Lower leg skin (tissue), 3 donors: ENCODE data around the gene SLC39A2.

Source experiments
- POLR2A ChIP-seq, 2 donors: fragments of 450-650 bp; IDR thresholded peaks; one replicate each; pipeline ENCODE4 v1.6.1; 2016 to 2017; ENCODE audit warnings: antibody characterized with exemption in 2 of 2, mild to moderate bottlenecking in 1 of 2, moderate library complexity in 1 of 2
- TF ChIP-seq, protein P1 (sequence below), 3 donors: fragments of 450-650 bp; IDR thresholded peaks; one replicate each; pipeline ENCODE4 v1.5.1; 2016; ENCODE audit warnings: antibody characterized with exemption in 3 of 3, mild to moderate bottlenecking in 3 of 3, moderate library complexity in 2 of 3

- TF ChIP-seq, protein P1, sequence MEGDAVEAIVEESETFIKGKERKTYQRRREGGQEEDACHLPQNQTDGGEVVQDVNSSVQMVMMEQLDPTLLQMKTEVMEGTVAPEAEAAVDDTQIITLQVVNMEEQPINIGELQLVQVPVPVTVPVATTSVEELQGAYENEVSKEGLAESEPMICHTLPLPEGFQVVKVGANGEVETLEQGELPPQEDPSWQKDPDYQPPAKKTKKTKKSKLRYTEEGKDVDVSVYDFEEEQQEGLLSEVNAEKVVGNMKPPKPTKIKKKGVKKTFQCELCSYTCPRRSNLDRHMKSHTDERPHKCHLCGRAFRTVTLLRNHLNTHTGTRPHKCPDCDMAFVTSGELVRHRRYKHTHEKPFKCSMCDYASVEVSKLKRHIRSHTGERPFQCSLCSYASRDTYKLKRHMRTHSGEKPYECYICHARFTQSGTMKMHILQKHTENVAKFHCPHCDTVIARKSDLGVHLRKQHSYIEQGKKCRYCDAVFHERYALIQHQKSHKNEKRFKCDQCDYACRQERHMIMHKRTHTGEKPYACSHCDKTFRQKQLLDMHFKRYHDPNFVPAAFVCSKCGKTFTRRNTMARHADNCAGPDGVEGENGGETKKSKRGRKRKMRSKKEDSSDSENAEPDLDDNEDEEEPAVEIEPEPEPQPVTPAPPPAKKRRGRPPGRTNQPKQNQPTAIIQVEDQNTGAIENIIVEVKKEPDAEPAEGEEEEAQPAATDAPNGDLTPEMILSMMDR (IDR thresholded peaks at IDR 0.05) = no peak
- TF ChIP-seq POLR2A (IDR thresholded peaks at IDR 0.05) = no peak
Observed at GRCh38 chr14:21016413-21017190, 17.5 kb downstream of the SLC39A2 start.
